ENCODE measurements around the gene JMJD6.
"Not testable (repeated sequence)": the region's sequence is repeated elsewhere in the genome, so short reads cannot be mapped to it uniquely, and the experiment has no call there.

JMJD6 gene

GRCh38 chr17:76734080-76734840, 7.9 kb upstream of the JMJD6 start:
- Histone ChIP-seq H3K9ac (ENCODE audit: low read length) (peak overlapping the region; percentile 50), H3K9me3 (ENCODE audit: control insufficient read depth, low read length) (no peaks in the 10 kb centered on the region), H3K4me3 (ENCODE audit: low read length) (no peak overlapping the region), H3K4me1 (ENCODE audit: control insufficient read depth, insufficient read depth, low read length) (peaks cover 12% of the 10 kb centered on the region), H3K27me3 (ENCODE audit: control insufficient read depth, insufficient read depth, low read length) (no peaks in the 10 kb centered on the region), H3K36me3 (ENCODE audit: control insufficient read depth, insufficient read depth, low read length) (no peaks in the 10 kb centered on the region)

GRCh38 chr17:76733618-76733957, 7.2 kb upstream of the JMJD6 start:
- no peaks in the 10 kb centered on the region for H3K27me3 ChIP-seq (ENCODE audit: control insufficient read depth, insufficient read depth, low read length)
- no peak overlapping the region for H3K4me3 ChIP-seq (ENCODE audit: low read length)
- H3K9me3 ChIP-seq (ENCODE audit: control insufficient read depth, low read length) = no peaks in the 10 kb centered on the region
- no peaks in the 10 kb centered on the region for H3K36me3 ChIP-seq (ENCODE audit: control insufficient read depth, insufficient read depth, low read length)
- peaks cover 12% of the 10 kb centered on the region for H3K4me1 ChIP-seq (ENCODE audit: control insufficient read depth, insufficient read depth, low read length)
- H3K9ac ChIP-seq (ENCODE audit: low read length) = no peak overlapping the region

GRCh38 chr17:76732734-76733617, 6.6 kb upstream of the JMJD6 start:
- H3K9ac ChIP-seq (ENCODE audit: low read length) = no peak overlapping the region
- H3K4me3 ChIP-seq (ENCODE audit: low read length) = no peak overlapping the region
- no peaks in the 10 kb centered on the region for H3K36me3 ChIP-seq (ENCODE audit: control insufficient read depth, insufficient read depth, low read length)
- H3K4me1 ChIP-seq (ENCODE audit: control insufficient read depth, insufficient read depth, low read length) = peaks cover 18% of the 10 kb centered on the region
- H3K27me3 ChIP-seq (ENCODE audit: control insufficient read depth, insufficient read depth, low read length) = no peaks in the 10 kb centered on the region
- H3K9me3 ChIP-seq (ENCODE audit: control insufficient read depth, low read length) = no peaks in the 10 kb centered on the region

GRCh38 chr17:76731800-76732733, 5.7 kb upstream of the JMJD6 start:
- H3K4me3 ChIP-seq (ENCODE audit: low read length); H3K9ac ChIP-seq (ENCODE audit: low read length); H3K36me3 ChIP-seq (ENCODE audit: control insufficient read depth, insufficient read depth, low read length); H3K27me3 ChIP-seq (ENCODE audit: control insufficient read depth, insufficient read depth, low read length); H3K9me3 ChIP-seq (ENCODE audit: control insufficient read depth, low read length): not testable (repeated sequence)
- H3K4me1 ChIP-seq (ENCODE audit: control insufficient read depth, insufficient read depth, low read length) = peaks cover 21% of the 10 kb centered on the region

- H3K4me1 ChIP-seq (ENCODE audit: control insufficient read depth, insufficient read depth, low read length) = peaks cover 20% of the 10 kb centered on the region
- no peaks in the 10 kb centered on the region for H3K36me3 ChIP-seq (ENCODE audit: control insufficient read depth, insufficient read depth, low read length)
Observed at GRCh38 chr17:76727745-76728456, 1.5 kb upstream of the JMJD6 start.

GRCh38 chr17:76726776-76727718, 641 bp upstream of the JMJD6 start, which contains the start of gene METTL23:
Gene METTL23, plus strand, starts transcription at chr17:76726839. Its CDS starts 2,872 bp downstream, at chr17:76729711.
- no peaks in the 10 kb centered on the region for H3K27me3 ChIP-seq (ENCODE audit: control insufficient read depth, insufficient read depth, low read length)
- peak within 1 kb of the TSS; percentile 92 for H3K9ac ChIP-seq (ENCODE audit: low read length)
- H3K36me3 ChIP-seq (ENCODE audit: control insufficient read depth, insufficient read depth, low read length) = no peaks in the 10 kb centered on the region
- H3K9me3 ChIP-seq (ENCODE audit: control insufficient read depth, low read length) = no peaks in the 10 kb centered on the region
- H3K4me1 ChIP-seq (ENCODE audit: control insufficient read depth, insufficient read depth, low read length) = peaks cover 20% of the 10 kb centered on the region
- H3K4me3 ChIP-seq (ENCODE audit: low read length) = peak within 1 kb of the TSS; percentile 68

More at GRCh38 chr17:76727745-76728456, 1.5 kb upstream of the JMJD6 start:
- Histone ChIP-seq H3K27me3 (ENCODE audit: control insufficient read depth, insufficient read depth, low read length) (no peaks in the 10 kb centered on the region), H3K4me3 (ENCODE audit: low read length) (peak overlapping the region; percentile 58), H3K9ac (ENCODE audit: low read length) (peak overlapping the region; percentile 92), H3K9me3 (ENCODE audit: control insufficient read depth, low read length) (no peaks in the 10 kb centered on the region)

GRCh38 chr17:76725580-76726230, 701 bp downstream of the JMJD6 start:
- H3K4me1 ChIP-seq (ENCODE audit: control insufficient read depth, insufficient read depth, low read length) = peaks cover 20% of the 10 kb centered on the region
- H3K4me3 ChIP-seq (ENCODE audit: low read length) = peak overlapping the region; percentile 68
- no peaks in the 10 kb centered on the region for H3K36me3 ChIP-seq (ENCODE audit: control insufficient read depth, insufficient read depth, low read length)
- no peaks in the 10 kb centered on the region for H3K9me3 ChIP-seq (ENCODE audit: control insufficient read depth, low read length)
- H3K27me3 ChIP-seq (ENCODE audit: control insufficient read depth, insufficient read depth, low read length) = no peaks in the 10 kb centered on the region
- H3K9ac ChIP-seq (ENCODE audit: low read length) = peak overlapping the region; percentile 89

GRCh38 chr17:76723812-76724211, 2.6 kb downstream of the JMJD6 start:
- Histone ChIP-seq H3K4me3 (ENCODE audit: low read length) (no peak overlapping the region), H3K36me3 (ENCODE audit: control insufficient read depth, insufficient read depth, low read length) (peaks cover 3% of the 10 kb centered on the region), H3K27me3 (ENCODE audit: control insufficient read depth, insufficient read depth, low read length) (no peaks in the 10 kb centered on the region), H3K9me3 (ENCODE audit: control insufficient read depth, low read length) (no peaks in the 10 kb centered on the region), H3K9ac (ENCODE audit: low read length) (no peak overlapping the region), H3K4me1 (ENCODE audit: control insufficient read depth, insufficient read depth, low read length) (peaks cover 20% of the 10 kb centered on the region)

GRCh38 chr17:76722977-76723376, 3.4 kb downstream of the JMJD6 start:
- not testable (repeated sequence) for H3K36me3 ChIP-seq (ENCODE audit: control insufficient read depth, insufficient read depth, low read length); H3K9me3 ChIP-seq (ENCODE audit: control insufficient read depth, low read length); H3K9ac ChIP-seq (ENCODE audit: low read length); H3K27me3 ChIP-seq (ENCODE audit: control insufficient read depth, insufficient read depth, low read length); H3K4me3 ChIP-seq (ENCODE audit: low read length)
- peaks cover 14% of the 10 kb centered on the region for H3K4me1 ChIP-seq (ENCODE audit: control insufficient read depth, insufficient read depth, low read length)

GRCh38 chr17:76722279-76722678, 4.1 kb downstream of the JMJD6 start:
- Histone ChIP-seq H3K4me3 (ENCODE audit: low read length) (no peak overlapping the region), H3K27me3 (ENCODE audit: control insufficient read depth, insufficient read depth, low read length) (no peaks in the 10 kb centered on the region), H3K36me3 (ENCODE audit: control insufficient read depth, insufficient read depth, low read length) (peaks cover 5% of the 10 kb centered on the region), H3K4me1 (ENCODE audit: control insufficient read depth, insufficient read depth, low read length) (peaks cover 11% of the 10 kb centered on the region), H3K9ac (ENCODE audit: low read length) (no peak overlapping the region), H3K9me3 (ENCODE audit: control insufficient read depth, low read length) (no peaks in the 10 kb centered on the region)

Data from mucosa of stomach (tissue), 1 donor.